HEK293T (cell line): ENCODE results near the gene GDI1.

Experiments used
- FOXA1 ChIP-seq: fragments of 450-650 bp; IDR thresholded peaks from 2 replicates; pipeline ENCODE4 v1.6.1; 2016; ENCODE audit warnings: mild to moderate bottlenecking
- NFRKB ChIP-seq: fragments of 450-650 bp; IDR thresholded peaks from 2 replicates; pipeline ENCODE4 v1.6.1; 2016; ENCODE audit warnings: mild to moderate bottlenecking, moderate library complexity
- ZNF384 ChIP-seq: fragments of 450-650 bp; IDR thresholded peaks from 2 replicates; pipeline ENCODE4 v1.6.1; 2016

DNA sequence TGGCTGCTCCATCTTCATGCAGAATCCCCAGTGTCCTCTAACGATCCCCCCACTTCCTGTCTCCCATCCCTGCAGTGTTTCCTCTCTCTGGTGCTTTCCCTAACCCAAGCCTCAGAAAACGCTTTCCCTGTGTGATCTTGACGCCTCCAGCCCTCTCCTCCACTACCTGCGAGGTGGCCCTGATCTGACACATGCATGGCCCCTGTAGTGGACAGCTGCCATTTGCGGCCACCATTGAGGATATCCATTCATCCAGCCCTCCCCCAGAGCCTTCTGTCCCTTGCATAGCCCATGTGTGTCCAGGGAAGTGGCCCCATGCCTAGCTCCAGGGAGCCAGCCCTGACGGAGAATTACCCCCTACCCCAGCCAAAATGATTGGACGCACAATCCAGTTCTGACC, 46.4 kb downstream of the GDI1 start:
- no peak for TF ChIP-seq NFRKB
- TF ChIP-seq ZNF384, result no peak
- no peak for TF ChIP-seq FOXA1
